SK-N-SH treated with all-trans-retinoic acid at 6 μM for 48 hours (cell line): ENCODE data around the gene HOXB1.

Experiments used
- ARNTL ChIP-seq: fragments of 450-650 bp; formaldehyde crosslinking; IDR thresholded peaks from 2 replicates; pipeline ENCODE4 v1.5.0; 2020; ENCODE audit warnings: low read depth, mild to moderate bottlenecking, moderate library complexity, borderline replicate concordance
- BACH2 ChIP-seq: fragments of 250-450 bp; sonication (Bioruptor Pico); IDR thresholded peaks from 2 replicates; pipeline ENCODE4 v1.9.0; 2021; ENCODE audit warnings: mild to moderate bottlenecking, borderline replicate concordance
- CREB5 ChIP-seq: fragments of 250-450 bp; sonication (Bioruptor Pico); IDR thresholded peaks from 2 replicates; pipeline ENCODE4 v1.5.1; 2020; ENCODE audit warnings: low read depth, mild to moderate bottlenecking, moderate library complexity
- CSDC2 ChIP-seq: fragments of 250-450 bp; sonication (Bioruptor Pico); IDR thresholded peaks from 2 replicates; pipeline ENCODE4 v1.5.0; 2020; ENCODE audit warnings: mild to moderate bottlenecking, moderate library complexity
- ESRRG ChIP-seq: fragments of 250-450 bp; sonication (Bioruptor Pico); IDR thresholded peaks from 2 replicates; pipeline ENCODE4 v1.6.1; 2021; ENCODE audit warnings: mild to moderate bottlenecking
- GLIS3 ChIP-seq: fragments of 250-450 bp; sonication (Bioruptor Pico); IDR thresholded peaks from 2 replicates; pipeline ENCODE4 v1.5.0; 2020; ENCODE audit warnings: mild to moderate bottlenecking, moderate library complexity
- ISL1 ChIP-seq: fragments of 250-450 bp; sonication (Bioruptor Pico); IDR thresholded peaks from 2 replicates; pipeline ENCODE4 v2.1.2; 2022; ENCODE audit warnings: mild to moderate bottlenecking, moderate library complexity
- PATZ1 ChIP-seq: fragments of 250-450 bp; sonication (Bioruptor Pico); IDR thresholded peaks from 2 replicates; pipeline ENCODE4 v1.8.0; 2020; ENCODE audit warnings: mild to moderate bottlenecking, moderate library complexity, borderline replicate concordance
- RARB ChIP-seq: fragments of 250-450 bp; sonication (Bioruptor Pico); IDR thresholded peaks from 2 replicates; pipeline ENCODE4 v1.8.0; 2021; ENCODE audit warnings: mild to moderate bottlenecking, moderate library complexity
- SNAI2 ChIP-seq: fragments of 250-450 bp; sonication (Bioruptor Pico); IDR thresholded peaks from 2 replicates; pipeline ENCODE4 v1.5.0; 2020; ENCODE audit warnings: mild to moderate bottlenecking, moderate library complexity
- TOX ChIP-seq: fragments of 250-450 bp; sonication (Bioruptor Pico); IDR thresholded peaks from 2 replicates; pipeline ENCODE4 v1.8.0; 2021; ENCODE audit warnings: mild to moderate bottlenecking, moderate library complexity, borderline replicate concordance
- ZFP3 ChIP-seq: fragments of 250-450 bp; sonication (Bioruptor Pico); IDR thresholded peaks from 2 replicates; pipeline ENCODE4 v1.5.0; 2020; ENCODE audit warnings: mild to moderate bottlenecking, moderate library complexity
- ZFP30 ChIP-seq: fragments of 450-650 bp; formaldehyde crosslinking; IDR thresholded peaks from 2 replicates; pipeline ENCODE4 v1.5.0; 2022; ENCODE audit warnings: mild to moderate bottlenecking, moderate library complexity
- TF ChIP-seq, protein P1 (sequence below): fragments of 250-450 bp; sonication (Bioruptor Pico); IDR thresholded peaks from 2 replicates; pipeline ENCODE4 v1.5.0; 2020; ENCODE audit warnings: mild to moderate bottlenecking, moderate library complexity

GRCh38 chr17:48502901-48503300 is 27.9 kb downstream of the HOXB1 start:
- TF ChIP-seq ARNTL (CRISPR knock-in tag) (no peak), BACH2 (CRISPR knock-in tag) (no peak), ZFP3 (no peak), PATZ1 (CRISPR knock-in tag) (no peak), SNAI2 (no peak), ESRRG (CRISPR knock-in tag) (no peak), ZFP30 (no peak), CREB5 (CRISPR knock-in tag) (no peak), TOX (CRISPR knock-in tag) (no peak), ISL1 (CRISPR knock-in tag) (no peak), GLIS3 (no peak), RARB (no peak), CSDC2 (no peak)
- TF ChIP-seq, protein P1, sequence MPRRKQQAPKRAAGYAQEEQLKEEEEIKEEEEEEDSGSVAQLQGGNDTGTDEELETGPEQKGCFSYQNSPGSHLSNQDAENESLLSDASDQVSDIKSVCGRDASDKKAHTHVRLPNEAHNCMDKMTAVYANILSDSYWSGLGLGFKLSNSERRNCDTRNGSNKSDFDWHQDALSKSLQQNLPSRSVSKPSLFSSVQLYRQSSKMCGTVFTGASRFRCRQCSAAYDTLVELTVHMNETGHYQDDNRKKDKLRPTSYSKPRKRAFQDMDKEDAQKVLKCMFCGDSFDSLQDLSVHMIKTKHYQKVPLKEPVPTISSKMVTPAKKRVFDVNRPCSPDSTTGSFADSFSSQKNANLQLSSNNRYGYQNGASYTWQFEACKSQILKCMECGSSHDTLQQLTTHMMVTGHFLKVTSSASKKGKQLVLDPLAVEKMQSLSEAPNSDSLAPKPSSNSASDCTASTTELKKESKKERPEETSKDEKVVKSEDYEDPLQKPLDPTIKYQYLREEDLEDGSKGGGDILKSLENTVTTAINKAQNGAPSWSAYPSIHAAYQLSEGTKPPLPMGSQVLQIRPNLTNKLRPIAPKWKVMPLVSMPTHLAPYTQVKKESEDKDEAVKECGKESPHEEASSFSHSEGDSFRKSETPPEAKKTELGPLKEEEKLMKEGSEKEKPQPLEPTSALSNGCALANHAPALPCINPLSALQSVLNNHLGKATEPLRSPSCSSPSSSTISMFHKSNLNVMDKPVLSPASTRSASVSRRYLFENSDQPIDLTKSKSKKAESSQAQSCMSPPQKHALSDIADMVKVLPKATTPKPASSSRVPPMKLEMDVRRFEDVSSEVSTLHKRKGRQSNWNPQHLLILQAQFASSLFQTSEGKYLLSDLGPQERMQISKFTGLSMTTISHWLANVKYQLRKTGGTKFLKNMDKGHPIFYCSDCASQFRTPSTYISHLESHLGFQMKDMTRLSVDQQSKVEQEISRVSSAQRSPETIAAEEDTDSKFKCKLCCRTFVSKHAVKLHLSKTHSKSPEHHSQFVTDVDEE (CRISPR knock-in tag): no peak
